DND-41 (cell line): ENCODE results near the gene PCDH19.

ENCODE experiments used
- CTCF ChIP-seq: IDR thresholded peaks from 2 replicates; pipeline ENCODE4 v1.5.1; 2012; ENCODE audit warnings: borderline replicate concordance, low read length, moderate library complexity, mild to moderate bottlenecking; ENCODE audit not compliant: poor library complexity, severe bottlenecking; ENCODE audit errors: extremely low read depth
- EZH2 ChIP-seq: IDR thresholded peaks from 3 replicates; pipeline ENCODE4 v1.6.1; 2012; ENCODE audit warnings: borderline replicate concordance, low read depth, mild to moderate bottlenecking, moderate library complexity, low read length, inconsistent platforms; ENCODE audit not compliant: severe bottlenecking

GRCh38 chrX:100417681-100418080 is 7.6 kb upstream of the PCDH19 start:
- TF ChIP-seq CTCF (no peak), EZH2 (no peak)
